22Rv1 (cell line): ENCODE measurements around the gene SEC24C.

Experiments used
- ZFX ChIP-seq: fragments of 450-650 bp; IDR thresholded peaks from 2 replicates; pipeline ENCODE4 v1.6.1; 2017; ENCODE audit warnings: antibody characterized with exemption, borderline replicate concordance
- TF ChIP-seq, protein P1 (sequence below): fragments of 450-650 bp; IDR thresholded peaks from 2 replicates; pipeline ENCODE4 v1.5.1; 2017; ENCODE audit warnings: mild to moderate bottlenecking

DNA sequence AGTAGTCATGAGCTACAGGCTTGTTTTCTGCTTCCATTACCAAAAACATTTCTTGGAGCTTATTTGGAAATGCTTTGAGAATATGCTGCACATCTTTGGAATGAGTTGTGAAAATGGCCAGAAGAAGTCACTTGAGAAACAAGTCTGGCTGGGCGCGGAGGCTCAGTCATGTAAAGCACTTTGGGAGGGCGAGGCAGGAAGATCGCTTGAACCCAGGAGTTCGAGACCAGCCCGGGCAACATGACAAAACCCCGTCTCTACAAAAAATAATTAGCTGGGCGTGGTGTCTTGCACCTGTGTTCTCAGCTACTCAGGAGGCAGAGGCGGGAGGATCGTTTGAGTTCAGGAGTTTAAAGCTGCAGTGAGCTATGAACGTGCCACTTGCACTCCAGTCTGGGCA, 36.8 kb downstream of the SEC24C start:
- TF ChIP-seq, protein P1, sequence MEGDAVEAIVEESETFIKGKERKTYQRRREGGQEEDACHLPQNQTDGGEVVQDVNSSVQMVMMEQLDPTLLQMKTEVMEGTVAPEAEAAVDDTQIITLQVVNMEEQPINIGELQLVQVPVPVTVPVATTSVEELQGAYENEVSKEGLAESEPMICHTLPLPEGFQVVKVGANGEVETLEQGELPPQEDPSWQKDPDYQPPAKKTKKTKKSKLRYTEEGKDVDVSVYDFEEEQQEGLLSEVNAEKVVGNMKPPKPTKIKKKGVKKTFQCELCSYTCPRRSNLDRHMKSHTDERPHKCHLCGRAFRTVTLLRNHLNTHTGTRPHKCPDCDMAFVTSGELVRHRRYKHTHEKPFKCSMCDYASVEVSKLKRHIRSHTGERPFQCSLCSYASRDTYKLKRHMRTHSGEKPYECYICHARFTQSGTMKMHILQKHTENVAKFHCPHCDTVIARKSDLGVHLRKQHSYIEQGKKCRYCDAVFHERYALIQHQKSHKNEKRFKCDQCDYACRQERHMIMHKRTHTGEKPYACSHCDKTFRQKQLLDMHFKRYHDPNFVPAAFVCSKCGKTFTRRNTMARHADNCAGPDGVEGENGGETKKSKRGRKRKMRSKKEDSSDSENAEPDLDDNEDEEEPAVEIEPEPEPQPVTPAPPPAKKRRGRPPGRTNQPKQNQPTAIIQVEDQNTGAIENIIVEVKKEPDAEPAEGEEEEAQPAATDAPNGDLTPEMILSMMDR: no peak
- no peak for TF ChIP-seq ZFX
